Duodenal mucosa (tissue), 2 donors: ENCODE data around the gene LRRC47.
A peak's percentile ranks its signal among the peaks of the same experiment; 100 is the strongest.

Experiments
- H3K27ac ChIP-seq: one replicate; pipeline ENCODE4 v1.7.0; 2013; ENCODE audit warnings: low read depth, low read length
- H3K27me3 ChIP-seq, 2 donors: one replicate each; pipeline ENCODE4 v1.7.0; 2013; ENCODE audit warnings: low read length in 2 of 2, control low read depth in 1 of 2; ENCODE audit not compliant: insufficient read depth in 2 of 2, control insufficient read depth in 1 of 2
- H3K36me3 ChIP-seq, 2 donors: one replicate each; pipeline ENCODE4 v1.7.0; 2013; ENCODE audit warnings: low read length in 2 of 2, control low read depth in 1 of 2; ENCODE audit not compliant: insufficient read depth in 2 of 2, control insufficient read depth in 1 of 2
- H3K4me1 ChIP-seq, 2 donors: one replicate each; pipeline ENCODE4 v1.7.0; 2013; ENCODE audit warnings: low read length in 2 of 2, control low read depth in 1 of 2; ENCODE audit not compliant: insufficient read depth in 2 of 2, control insufficient read depth in 1 of 2
- H3K4me3 ChIP-seq, 2 donors: one replicate each; pipeline ENCODE4 v1.7.0; 2013; ENCODE audit warnings: low read length in 2 of 2, low read depth in 1 of 2
- H3K9ac ChIP-seq, 2 donors: one replicate each; pipeline ENCODE4 v1.7.0; 2013; ENCODE audit warnings: low read length in 2 of 2, low read depth in 1 of 2
- H3K9me3 ChIP-seq, 2 donors: one replicate each; pipeline ENCODE4 v1.7.0; 2013; ENCODE audit warnings: low read length in 2 of 2, control low read depth in 1 of 2; ENCODE audit not compliant: control insufficient read depth in 1 of 2

LRRC47 gene

DNA sequence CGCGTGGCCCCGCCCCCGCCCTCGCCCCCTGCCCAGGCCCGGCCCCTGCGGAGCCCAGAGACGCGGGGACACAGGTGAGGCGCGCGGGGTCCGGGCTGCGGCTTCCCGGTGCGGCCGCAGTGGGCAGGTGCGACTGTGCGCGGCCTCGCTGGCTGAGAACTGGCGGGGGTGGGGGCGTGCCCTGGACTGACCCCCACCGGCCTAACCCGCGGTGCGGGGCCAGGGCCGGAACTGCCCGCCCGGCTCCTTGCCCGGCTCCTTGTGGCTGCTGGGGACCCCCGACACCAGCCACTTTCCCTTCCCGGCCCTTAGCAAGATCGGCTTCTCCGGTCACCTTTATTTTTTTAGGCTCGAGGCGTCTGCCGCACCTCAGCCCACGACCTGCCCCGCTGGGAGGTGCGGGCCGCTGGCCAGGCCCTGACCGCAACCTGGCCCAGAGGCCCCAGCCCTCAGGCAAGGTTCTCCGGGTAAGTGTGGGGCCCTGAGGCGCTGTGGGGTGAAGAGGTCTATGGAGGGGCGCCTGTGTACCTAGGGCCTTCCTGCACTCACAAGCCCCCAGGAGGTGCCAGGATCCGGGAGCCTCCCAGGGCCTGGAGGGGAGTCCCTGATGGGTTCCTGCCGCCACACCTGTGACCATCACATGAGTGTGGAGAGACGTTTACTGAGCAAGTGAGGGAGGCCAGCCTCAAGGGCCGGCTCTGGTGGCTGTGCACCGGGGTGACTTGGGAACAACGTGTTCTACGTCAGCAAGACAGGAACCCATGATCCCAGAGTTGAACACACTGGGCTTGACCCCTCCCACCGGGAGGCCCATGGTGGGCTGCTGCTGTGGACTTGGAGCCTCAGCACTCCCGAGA is 23.4 kb downstream of the LRRC47 start, which contains the start of gene SMIM1:
Gene SMIM1, plus strand, starts transcription at position 35 of the 857 bp plus-strand sequence. CDS start 2,625 bp downstream, outside the sequence.
- H3K4me1 ChIP-seq, result peaks cover 7 to 34% of the 10 kb centered on the region in 2 donors
- no peaks in the 10 kb centered on the region for H3K36me3 ChIP-seq
- H3K4me3 ChIP-seq, result peak within 1 kb of the TSS; percentile 51 to 62
- H3K27me3 ChIP-seq, result peaks cover 9 to 16% of the 10 kb centered on the region in 2 donors
- no peak within 1 kb of the TSS for H3K27ac ChIP-seq
- H3K9me3 ChIP-seq, result no peaks in the 10 kb centered on the region
- peak within 1 kb of the TSS; percentile 1 to 43 for H3K9ac ChIP-seq

DNA sequence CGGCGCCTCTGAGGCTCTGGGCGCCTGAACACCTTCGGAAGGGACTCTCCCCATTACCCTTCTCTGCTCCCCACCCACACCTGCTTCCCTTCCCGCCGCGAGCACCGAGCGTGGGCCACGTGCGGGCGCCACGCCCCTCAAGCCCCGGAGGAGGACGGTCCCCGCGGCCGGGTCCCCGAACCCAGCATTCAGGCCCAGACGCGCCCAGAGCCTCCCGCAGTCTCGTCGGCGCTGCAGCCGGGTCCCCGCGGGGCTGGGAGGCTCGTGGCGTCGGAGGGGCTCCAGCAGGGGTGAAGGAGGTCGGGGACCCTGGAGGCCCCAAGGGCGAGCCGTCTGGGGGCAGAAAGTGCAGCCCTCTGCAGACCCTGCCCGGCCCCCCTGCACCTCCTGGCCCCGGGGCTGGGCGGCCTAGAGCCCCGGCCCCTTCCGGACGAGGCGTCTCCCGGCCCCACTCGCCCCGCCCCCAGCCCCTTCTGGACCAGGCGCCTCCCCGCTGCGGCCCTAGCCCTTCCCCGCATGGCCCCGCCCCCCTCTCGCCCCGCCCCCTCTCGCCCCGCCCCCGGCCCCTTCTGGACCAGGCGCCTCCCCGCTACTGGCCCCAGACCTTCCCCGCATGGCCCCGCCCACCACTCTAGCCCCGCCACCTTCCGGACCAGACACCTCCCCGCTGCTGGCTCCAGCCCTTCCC is 24.1 kb downstream of the LRRC47 start:
- peak overlapping the region in 1 of 2 donors; percentile 10 for H3K9ac ChIP-seq
- H3K27me3 ChIP-seq, result peaks cover 9 to 16% of the 10 kb centered on the region in 2 donors
- no peaks in the 10 kb centered on the region for H3K36me3 ChIP-seq
- no peak overlapping the region for H3K27ac ChIP-seq
- no peaks in the 10 kb centered on the region for H3K9me3 ChIP-seq
- peak overlapping the region; percentile 49 to 62 for H3K4me3 ChIP-seq
- H3K4me1 ChIP-seq, result peaks cover 7 to 34% of the 10 kb centered on the region in 2 donors

DNA sequence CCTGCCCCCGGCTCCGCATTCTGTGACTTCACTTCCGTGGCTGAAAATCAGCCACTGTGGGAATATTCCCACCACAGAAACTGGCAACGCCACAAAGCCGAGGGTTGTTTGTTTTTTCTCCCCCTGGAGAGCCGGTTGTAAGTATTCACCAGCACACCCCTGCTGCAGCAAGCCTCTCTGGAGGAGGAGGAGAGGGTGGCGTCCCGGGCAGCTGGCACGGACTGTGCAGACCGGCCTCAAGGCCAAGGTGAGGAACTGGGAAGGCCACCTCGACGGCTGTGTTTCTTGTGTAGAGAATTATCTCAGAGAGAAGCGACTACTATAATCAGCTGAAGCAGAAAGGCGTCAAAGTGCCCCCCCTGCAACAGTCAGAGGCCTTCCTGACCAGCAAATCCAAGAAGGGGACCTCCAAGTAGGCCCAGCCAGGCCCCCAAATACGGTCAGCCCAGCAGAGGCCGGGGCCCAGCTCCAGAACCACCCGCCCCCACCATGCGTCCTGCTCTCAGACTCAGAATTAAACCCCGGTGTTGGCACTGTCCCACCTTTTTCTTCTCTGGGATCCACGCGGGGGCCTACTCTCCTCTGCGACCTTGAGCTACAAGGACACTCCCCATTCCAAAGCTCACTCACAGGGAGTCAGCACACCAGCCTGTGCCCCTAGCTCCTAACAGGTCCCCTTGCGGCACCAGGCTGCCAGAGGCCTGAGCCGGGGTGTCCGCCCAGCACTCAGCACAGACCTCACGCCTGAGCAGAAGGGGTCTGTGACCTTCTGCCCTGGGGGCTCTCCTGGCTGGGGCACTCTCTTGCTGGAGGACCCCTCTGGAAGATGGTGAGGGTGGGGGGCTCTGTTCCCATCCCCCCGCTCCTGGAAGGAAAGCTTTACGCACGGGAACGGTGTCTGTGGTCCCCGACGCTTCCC is 24.9 kb downstream of the LRRC47 start:
- Histone ChIP-seq H3K27ac (no peak overlapping the region), H3K4me1 (peaks cover 7 to 32% of the 10 kb centered on the region in 2 donors), H3K27me3 (peaks cover 11 to 16% of the 10 kb centered on the region in 2 donors), H3K36me3 (no peaks in the 10 kb centered on the region), H3K9ac (peak overlapping the region in 1 of 2 donors; percentile 10), H3K9me3 (no peaks in the 10 kb centered on the region), H3K4me3 (peak overlapping the region; percentile 49 to 62)

DNA sequence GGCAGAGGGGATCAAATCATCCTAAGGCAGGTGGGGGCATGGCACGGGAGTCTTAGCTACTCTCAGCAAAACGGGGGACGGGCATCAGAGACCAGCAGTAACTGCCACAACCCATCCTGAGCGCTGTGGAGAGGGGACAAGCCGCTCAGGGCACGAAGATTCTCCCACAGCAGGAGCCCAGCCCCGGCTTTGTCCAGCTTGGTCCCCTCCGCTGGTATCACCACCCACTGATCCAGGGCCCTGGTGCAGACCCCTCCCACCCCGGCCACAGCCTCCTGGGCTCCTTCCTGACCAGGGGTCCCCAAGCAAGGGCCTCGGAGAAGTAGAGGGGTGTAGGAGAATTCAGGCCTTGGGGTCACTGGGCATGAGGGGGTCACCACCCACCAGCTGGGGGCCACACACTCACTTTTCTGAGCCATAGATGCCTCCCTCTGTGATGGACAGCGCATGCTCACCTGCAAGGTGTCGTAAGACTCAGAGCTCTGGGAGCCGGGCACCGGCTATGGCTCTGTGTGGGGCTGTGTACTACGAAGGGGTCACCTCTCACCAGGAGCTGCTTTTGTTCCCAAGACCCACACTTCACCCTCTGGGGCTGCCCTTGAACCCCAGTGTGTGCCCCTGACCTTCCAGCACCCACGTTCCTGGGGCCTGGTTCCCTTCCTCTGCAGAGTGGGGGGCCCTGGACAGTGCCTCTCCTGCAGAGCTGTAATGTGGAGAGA is 26.1 kb downstream of the LRRC47 start:
- Histone ChIP-seq H3K27ac (no peak overlapping the region), H3K9ac (no peak overlapping the region), H3K4me3 (no peak overlapping the region), H3K27me3 (peaks cover 15 to 16% of the 10 kb centered on the region in 2 donors), H3K9me3 (no peaks in the 10 kb centered on the region), H3K36me3 (no peaks in the 10 kb centered on the region), H3K4me1 (peaks cover 7 to 20% of the 10 kb centered on the region in 2 donors)

DNA sequence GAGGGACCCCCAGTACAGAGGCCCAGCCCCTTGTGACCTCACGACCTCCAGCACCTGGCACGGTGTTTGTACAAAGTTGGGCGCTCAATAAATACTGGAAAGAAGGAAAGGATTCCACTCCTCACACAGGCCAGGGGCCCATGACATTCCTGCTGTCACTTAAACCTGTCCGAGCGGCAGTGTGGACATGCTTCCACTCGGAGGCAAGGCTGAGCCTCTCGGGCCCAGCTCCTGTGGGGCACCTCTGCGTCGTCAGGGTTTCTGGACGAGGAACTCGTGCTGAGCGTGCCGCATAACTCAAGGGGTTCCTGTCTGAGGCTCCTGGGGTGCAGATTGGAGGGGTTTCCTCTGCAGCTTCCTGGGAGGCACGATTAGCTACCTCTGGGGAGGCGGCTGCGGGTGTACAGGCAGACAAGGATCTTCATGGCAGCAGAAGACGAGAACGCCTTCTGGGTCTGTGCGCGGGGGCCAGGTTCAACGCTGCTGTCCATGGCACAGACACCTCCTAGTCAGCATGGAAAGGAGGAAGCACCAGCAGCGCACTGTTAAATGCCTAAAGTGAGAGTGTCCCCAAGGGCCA is 27.4 kb downstream of the LRRC47 start:
- Histone ChIP-seq H3K27ac (no peak overlapping the region), H3K4me3 (no peak overlapping the region), H3K9me3 (no peaks in the 10 kb centered on the region), H3K4me1 (peaks cover 7 to 17% of the 10 kb centered on the region in 2 donors), H3K27me3 (peaks cover 15% of the 10 kb centered on the region in 2 donors), H3K36me3 (no peaks in the 10 kb centered on the region), H3K9ac (no peak overlapping the region)

DNA sequence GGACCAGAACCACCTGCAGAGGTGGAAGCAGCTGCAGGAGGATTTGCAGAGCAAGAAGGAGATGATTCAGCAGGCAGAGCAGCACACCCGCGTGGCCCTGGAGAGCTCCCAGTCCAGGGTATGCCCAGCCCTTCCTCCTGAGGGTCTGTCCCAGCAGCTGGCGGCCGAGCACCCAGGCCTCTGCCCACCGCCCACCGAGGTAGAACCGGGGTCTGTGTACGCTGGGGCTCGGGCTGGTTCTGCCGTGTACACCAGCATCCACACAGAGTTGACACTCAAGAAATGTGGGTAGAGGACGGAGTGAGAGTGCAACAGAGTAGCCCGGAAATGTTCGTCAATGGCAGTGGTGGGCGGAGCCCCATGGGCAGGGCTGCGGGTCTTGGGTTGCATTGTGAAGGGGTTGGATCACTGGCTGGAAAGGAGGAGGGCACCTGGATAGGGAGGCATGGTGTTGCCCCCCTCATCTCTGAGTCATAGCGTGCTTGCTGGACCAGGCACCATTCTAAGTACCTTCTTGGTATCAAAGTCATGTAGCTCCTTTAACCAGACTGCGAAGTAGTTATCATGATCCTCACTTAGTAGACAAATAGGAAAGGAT is 28.9 kb downstream of the LRRC47 start:
- Histone ChIP-seq H3K27me3 (peaks cover 6 to 15% of the 10 kb centered on the region in 2 donors), H3K4me3 (no peak overlapping the region), H3K36me3 (no peaks in the 10 kb centered on the region), H3K9me3 (no peaks in the 10 kb centered on the region), H3K27ac (no peak overlapping the region), H3K9ac (no peak overlapping the region), H3K4me1 (peaks cover 7 to 10% of the 10 kb centered on the region in 2 donors)

DNA sequence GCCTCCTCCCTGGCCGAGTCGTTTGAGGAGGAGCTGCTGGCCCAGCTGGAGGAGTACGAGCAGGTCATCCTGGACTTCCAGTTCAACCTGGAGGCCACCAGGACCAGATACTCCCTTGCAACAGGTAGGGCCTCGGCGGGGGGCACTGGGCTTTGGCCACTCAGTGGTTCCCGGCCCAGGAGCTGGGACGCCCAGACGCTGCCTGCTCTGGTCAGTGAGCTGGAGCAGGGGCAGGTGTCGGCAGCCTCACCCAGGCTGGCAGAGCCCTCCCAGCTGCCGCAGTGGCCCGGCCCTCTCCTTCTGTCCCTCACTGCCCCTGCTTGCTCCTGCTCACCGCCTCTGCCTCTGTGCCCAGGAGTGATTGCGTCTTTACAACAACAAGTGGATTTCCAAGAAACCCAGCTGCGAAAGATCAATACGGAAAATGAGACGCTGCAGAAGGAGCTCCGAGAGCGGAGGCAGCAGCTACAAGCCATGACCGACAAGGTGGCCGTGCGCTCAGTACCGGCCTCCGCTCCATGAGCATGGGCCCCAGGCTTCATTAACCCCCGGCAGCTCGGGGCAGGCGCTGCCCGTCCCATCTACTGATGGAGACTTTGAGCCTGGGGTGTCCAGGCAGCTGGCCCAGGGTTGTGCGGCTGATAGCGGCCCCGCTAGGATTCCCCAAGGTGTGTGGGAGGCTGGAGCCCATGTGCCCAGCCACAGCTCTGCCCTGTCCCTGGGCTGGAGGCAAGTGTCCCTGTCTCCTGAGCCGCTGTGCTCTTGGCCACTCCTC is 32.8 kb downstream of the LRRC47 start:
- Histone ChIP-seq H3K27ac (no peak overlapping the region), H3K9me3 (no peaks in the 10 kb centered on the region), H3K27me3 (peaks cover 10 to 14% of the 10 kb centered on the region in 2 donors), H3K36me3 (no peaks in the 10 kb centered on the region), H3K4me3 (no peak overlapping the region), H3K4me1 (no peaks in the 10 kb centered on the region), H3K9ac (no peak overlapping the region)

DNA sequence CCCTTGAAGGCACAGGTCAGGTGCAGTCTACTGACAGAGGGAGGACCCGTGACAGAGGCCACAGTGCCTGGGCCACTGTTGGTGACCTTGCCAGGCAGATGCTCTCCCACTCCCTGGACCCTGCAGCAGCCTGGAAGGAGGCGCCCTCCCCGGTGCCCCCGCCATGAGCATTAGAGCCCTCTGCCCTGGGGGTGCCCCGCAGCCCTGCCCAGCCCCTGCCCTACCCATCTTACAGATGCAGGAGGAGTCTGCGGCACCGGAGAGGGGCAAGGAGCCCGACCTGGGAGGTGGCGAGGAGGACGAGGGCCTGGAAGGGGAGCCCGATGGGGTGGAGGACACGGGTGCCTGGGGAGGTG is 33.4 kb downstream of the LRRC47 start:
- peaks cover 10 to 14% of the 10 kb centered on the region in 2 donors for H3K27me3 ChIP-seq
- H3K9me3 ChIP-seq, result no peaks in the 10 kb centered on the region
- no peaks in the 10 kb centered on the region for H3K36me3 ChIP-seq
- no peak overlapping the region for H3K4me3 ChIP-seq
- no peak overlapping the region for H3K27ac ChIP-seq
- no peak overlapping the region for H3K9ac ChIP-seq
- H3K4me1 ChIP-seq, result no peaks in the 10 kb centered on the region
